Tibial artery (tissue), 4 donors: ENCODE data around the gene HOXA11.

ENCODE experiments used
- DNase-seq, 2 donors: peaks; one replicate each; pipeline ENCODE4 v3.0.0-alpha.2; 2019
- H3K27ac ChIP-seq, 2 donors: fragments of 200-600 bp; sonication (generic) in 1 of 2; 1 replicate in 1 of 2; 2 replicates in 1 of 2; pipeline ENCODE4 v1.5.1; 2018 to 2019; ENCODE audit warnings: mild to moderate bottlenecking in 1 of 2
- H3K27me3 ChIP-seq, 2 donors: fragments of 200-600 bp; sonication (generic) in 1 of 2; one replicate each; pipeline versions ENCODE4 v1.5.1 to v1.6.0; 2016 to 2019
- H3K36me3 ChIP-seq, 3 donors: fragments of 200-600 bp; sonication (generic) in 2 of 3; one replicate each; pipeline ENCODE4 v1.5.1; 2016 to 2019; ENCODE audit warnings: mild to moderate bottlenecking in 2 of 3
- H3K4me1 ChIP-seq, 4 donors: fragments of 200-600 bp; sonication (generic) in 2 of 4; 1 replicate in 3 of 4; 2 replicates in 1 of 4; pipeline ENCODE4 v1.5.1; 2016 to 2019
- H3K4me3 ChIP-seq, 2 donors: fragments of 200-600 bp; sonication (generic) in 1 of 2; 1 replicate in 1 of 2; 2 replicates in 1 of 2; pipeline ENCODE4 v1.5.1; 2018 to 2019; ENCODE audit warnings: mild to moderate bottlenecking in 2 of 2
- H3K9me3 ChIP-seq, 3 donors: fragments of 200-600 bp; sonication (generic) in 1 of 3; one replicate each; pipeline ENCODE4 v1.5.1; 2016 to 2019
- CTCF ChIP-seq, 2 experiments: fragments of 200-600 bp in 1 of 2; fragments of 450-650 bp in 1 of 2; IDR thresholded peaks; one replicate each; pipeline ENCODE4 v1.5.1; 2017 to 2019; ENCODE audit warnings: antibody characterized with exemption in 2 of 2, mild to moderate bottlenecking in 1 of 2, moderate library complexity in 1 of 2
- intact Hi-C: fragments of 100-400 bp; cut with DNase I; formaldehyde crosslinking; loops from one replicate; pipeline ENCODE4 v1.15.0; 2023; ENCODE audit warnings: low total_unique reads

The HOXA11 gene

GRCh38 chr7:27200761-27201579, 15.9 kb upstream of the HOXA11 start:
- TF ChIP-seq CTCF (IDR thresholded peaks at IDR 0.05) = no peak
- H3K4me1 ChIP-seq = peaks cover 0 to 48% (median 26%) of the 10 kb centered on the region in 4 donors
- H3K4me3 ChIP-seq = peak overlapping the region in 1 of 2 donors; percentile 44
- intact Hi-C loops = loop anchor here (10.0 kb wide), 1 partner anchor 374 kb away; no protein-coding TSS in a partner anchor
- H3K36me3 ChIP-seq = no peaks in the 10 kb centered on the region
- no peak overlapping the region for H3K27ac ChIP-seq
- DNase-seq = peak in 1 of 2 donors; percentile 51
- peaks cover 4 to 97% of the 10 kb centered on the region in 2 donors for H3K27me3 ChIP-seq
- no peaks in the 10 kb centered on the region for H3K9me3 ChIP-seq

DNA sequence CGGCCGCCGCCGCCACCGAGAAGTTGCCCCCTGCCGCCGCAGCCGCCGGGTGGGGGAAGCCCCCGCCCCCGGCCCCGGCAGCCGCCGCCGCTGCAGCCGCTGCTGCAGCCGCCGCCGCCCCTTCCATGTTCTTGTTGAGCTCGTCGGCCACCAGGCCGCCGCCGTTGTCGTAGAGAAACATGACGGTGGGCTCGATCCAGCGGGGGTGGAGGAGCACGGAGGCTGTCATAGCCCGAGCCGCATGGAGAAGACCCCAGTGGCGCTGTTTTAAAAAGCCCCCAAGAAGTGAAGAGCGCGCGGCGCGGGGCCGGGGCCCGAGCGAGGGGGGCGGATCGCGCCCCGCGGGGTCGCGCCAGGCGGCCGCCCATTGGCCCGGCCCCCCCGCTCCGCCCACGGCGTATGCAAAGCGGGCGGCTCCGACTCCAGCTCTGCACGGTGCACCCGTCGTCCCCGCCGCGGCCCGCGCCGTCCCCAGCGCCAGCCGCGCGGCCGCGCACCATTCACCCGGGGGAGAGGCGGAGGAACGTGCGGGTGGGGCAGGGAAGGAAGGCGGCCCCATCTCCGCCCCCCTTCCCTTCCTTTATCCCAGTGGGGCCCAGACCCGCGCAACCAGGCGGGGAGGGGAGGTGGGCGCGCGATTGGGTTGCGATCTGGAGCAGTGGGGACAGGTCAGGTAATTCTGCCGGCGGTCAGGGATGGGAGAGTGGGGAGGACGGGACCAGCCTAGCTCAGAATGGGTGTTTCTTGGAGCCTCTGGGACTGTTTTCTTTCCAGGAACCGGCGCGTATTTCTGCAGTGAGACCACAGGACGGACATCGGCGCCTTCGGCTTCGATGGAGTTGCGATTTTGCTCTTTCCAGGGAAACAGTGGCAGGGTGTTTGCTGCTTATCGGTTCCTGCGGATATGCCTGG, 15.1 kb upstream of the HOXA11 start, which contains the start of gene HOXA13:
Gene HOXA13 (minus strand): TSS at position 243 of the 912 bp plus-strand sequence. CDS start 14 bp downstream, at position 229.
- Histone ChIP-seq H3K9me3 (no peaks in the 10 kb centered on the region), H3K4me3 (peak within 1 kb of the TSS; percentile 35 to 44), H3K27ac (no peak within 1 kb of the TSS), H3K4me1 (peaks cover 0 to 43% (median 21%) of the 10 kb centered on the region in 4 donors), H3K27me3 (peaks cover 4 to 97% of the 10 kb centered on the region in 2 donors), H3K36me3 (no peaks in the 10 kb centered on the region)
- DNase-seq = peak in 1 of 2 donors; percentile 65
- intact Hi-C loops = loop anchor here (10.0 kb wide), 3 partner anchors 375 to 895 kb away; no protein-coding TSS in a partner anchor
- TF ChIP-seq CTCF (IDR thresholded peaks at IDR 0.05) = no peak

DNA sequence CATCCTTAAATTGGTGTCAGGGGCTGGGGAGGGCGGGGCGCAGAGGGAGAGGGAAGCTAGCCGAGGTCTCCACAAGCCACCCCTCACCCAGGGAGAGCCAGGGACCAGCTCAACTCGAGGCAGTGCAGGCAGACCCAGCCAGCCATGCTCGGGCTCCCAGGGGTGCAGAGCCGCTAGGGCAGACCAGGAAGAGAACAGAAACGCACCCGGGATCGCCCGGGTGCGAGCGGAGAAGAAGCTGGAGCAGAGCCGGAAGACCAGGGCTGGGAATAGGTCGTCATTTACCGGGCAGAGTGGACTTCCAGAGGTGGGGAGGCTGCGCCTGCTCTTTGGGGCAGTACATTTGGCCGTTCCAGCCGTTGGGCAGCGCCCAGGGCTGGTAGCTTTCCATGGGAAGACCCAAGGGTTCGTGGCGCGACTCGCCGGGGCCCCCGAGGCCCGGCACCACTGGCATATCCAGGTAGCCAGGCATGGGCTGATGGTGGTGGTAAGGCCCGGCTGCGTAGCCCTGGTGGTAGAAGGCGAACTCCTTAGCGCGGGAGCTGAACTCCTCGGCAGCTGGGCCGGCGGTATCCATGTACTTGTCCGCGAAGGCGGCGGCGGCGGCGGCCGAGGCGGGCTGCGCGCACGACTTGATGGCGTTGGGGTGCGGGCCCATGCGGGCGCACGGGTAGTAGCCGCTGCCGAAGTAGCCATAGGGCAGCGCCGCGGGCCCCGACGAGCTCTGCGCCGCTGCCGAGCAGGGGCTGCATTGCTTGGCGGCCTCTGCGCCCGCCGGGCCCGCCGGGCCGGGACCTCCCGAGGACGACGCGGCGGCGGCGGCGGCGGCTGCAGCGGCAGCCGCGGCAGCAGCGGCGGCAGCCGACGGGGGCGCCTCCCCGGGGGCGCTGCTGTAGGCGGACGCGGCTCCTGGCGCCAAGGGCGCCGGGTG, 14.1 kb upstream of the HOXA11 start:
- no peak for TF ChIP-seq CTCF (IDR thresholded peaks at IDR 0.05)
- H3K9me3 ChIP-seq = no peaks in the 10 kb centered on the region
- H3K4me3 ChIP-seq = peak overlapping the region; percentile 35 to 44
- intact Hi-C loops = loop anchor here (10.0 kb wide), 2 partner anchors 726 to 896 kb away; no protein-coding TSS in a partner anchor
- H3K36me3 ChIP-seq = no peaks in the 10 kb centered on the region
- peaks cover 0 to 37% (median 15%) of the 10 kb centered on the region in 4 donors for H3K4me1 ChIP-seq
- peak in 1 of 2 donors; percentile 66 for DNase-seq
- H3K27me3 ChIP-seq = peaks cover 4 to 97% of the 10 kb centered on the region in 2 donors
- H3K27ac ChIP-seq = no peak overlapping the region

GRCh38 chr7:27198138-27198841, 13.3 kb upstream of the HOXA11 start:
- intact Hi-C loops = loop anchor here (10.0 kb wide), 2 partner anchors 727 to 897 kb away; no protein-coding TSS in a partner anchor
- H3K4me3 ChIP-seq = peak overlapping the region in 1 of 2 donors; percentile 44

More at GRCh38 chr7:27198138-27198841, 13.3 kb upstream of the HOXA11 start:
- Histone ChIP-seq H3K27ac (no peak overlapping the region), H3K36me3 (no peaks in the 10 kb centered on the region), H3K27me3 (peaks cover 4 to 97% of the 10 kb centered on the region in 2 donors), H3K4me1 (peaks cover 0 to 38% (median 15%) of the 10 kb centered on the region in 4 donors), H3K9me3 (no peaks in the 10 kb centered on the region)
- peak in 1 of 2 donors; percentile 57 for DNase-seq
- no peak for TF ChIP-seq CTCF (IDR thresholded peaks at IDR 0.05)
